ENCODE measurements around the gene MYO9B.

DNA sequence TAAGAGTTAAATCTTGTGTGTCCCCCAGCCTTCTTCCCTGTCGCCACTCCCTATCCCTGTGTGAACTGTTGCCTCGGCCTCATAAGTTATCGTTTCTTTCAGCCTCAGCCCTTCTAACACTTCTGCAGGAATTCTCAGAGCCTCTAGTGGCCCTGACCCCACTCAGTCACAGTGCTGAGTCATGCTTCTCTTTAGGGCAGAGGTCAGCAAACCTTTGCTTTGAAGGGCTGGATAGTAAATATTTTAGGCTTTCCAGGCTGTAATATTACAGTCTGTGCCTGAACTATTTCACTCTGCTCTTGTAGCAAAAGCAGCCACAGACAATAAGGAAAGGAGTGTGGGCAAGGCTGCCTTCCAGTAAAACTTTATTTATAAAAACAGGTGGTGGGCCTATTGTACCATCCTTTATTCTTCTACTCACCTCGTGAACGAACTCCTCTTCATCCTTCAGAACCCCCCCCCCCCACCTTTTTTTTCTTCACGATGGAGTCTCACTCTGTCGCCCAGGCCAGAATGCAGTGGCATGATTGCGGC is 22.1 kb downstream of the MYO9B start:
- TF ChIP-seq, protein P1, sequence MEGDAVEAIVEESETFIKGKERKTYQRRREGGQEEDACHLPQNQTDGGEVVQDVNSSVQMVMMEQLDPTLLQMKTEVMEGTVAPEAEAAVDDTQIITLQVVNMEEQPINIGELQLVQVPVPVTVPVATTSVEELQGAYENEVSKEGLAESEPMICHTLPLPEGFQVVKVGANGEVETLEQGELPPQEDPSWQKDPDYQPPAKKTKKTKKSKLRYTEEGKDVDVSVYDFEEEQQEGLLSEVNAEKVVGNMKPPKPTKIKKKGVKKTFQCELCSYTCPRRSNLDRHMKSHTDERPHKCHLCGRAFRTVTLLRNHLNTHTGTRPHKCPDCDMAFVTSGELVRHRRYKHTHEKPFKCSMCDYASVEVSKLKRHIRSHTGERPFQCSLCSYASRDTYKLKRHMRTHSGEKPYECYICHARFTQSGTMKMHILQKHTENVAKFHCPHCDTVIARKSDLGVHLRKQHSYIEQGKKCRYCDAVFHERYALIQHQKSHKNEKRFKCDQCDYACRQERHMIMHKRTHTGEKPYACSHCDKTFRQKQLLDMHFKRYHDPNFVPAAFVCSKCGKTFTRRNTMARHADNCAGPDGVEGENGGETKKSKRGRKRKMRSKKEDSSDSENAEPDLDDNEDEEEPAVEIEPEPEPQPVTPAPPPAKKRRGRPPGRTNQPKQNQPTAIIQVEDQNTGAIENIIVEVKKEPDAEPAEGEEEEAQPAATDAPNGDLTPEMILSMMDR (conservative IDR thresholded peaks at IDR 0.05) = no peak
- TF ChIP-seq EZH2 (IDR thresholded peaks at IDR 0.05; ENCODE audit: low read depth) = no peak

All from PC-9 (cell line).